ENCODE results near the gene SIPA1L3. TPM values are rescaled to one million over a fixed set of nuclear protein-coding genes. Genes with fewer than 3 reads are reported as not detected.
"Not testable (repeated sequence)": the region's sequence is repeated elsewhere in the genome, so short reads cannot be mapped to it uniquely, and the experiment has no call there.

Gene SIPA1L3
- 10 to 100 TPM in 2 of 3 donors, 1 to 10 TPM in 1; 9.6 to 29.8 (median 28.5) TPM for total RNA-seq

- peaks cover 0 to 8% of the 10 kb centered on the region in 2 donors for H3K4me1 ChIP-seq
- peak within 1 kb of the TSS; percentile 67 to 97 (median 93) for H3K4me3 ChIP-seq
- H3K27ac ChIP-seq, result peak within 1 kb of the TSS; percentile 63 to 75
- no peaks in the 10 kb centered on the region for H3K9me3 ChIP-seq
- peak; percentile 92 to 96 for DNase-seq (ENCODE audit: low spot score in 2 of 2)
- no peaks in the 10 kb centered on the region for H3K36me3 ChIP-seq
- intact Hi-C loops (cut with DNase I; ENCODE audit: low total_unique reads), result no loop called here
- peak in 2 of 3 donors; percentile 38 to 40 for TF ChIP-seq POLR2AphosphoS5 (IDR thresholded peaks at IDR 0.05)
- TF ChIP-seq POLR2A (IDR thresholded peaks at IDR 0.05), result no peak
- no peaks in the 10 kb centered on the region for H3K27me3 ChIP-seq
Measured at GRCh38 chr19:37906869-37907734, at the start of gene SIPA1L3. Gene SIPA1L3, plus strand, starts transcription at chr19:37907208. Its CDS starts 174,358 bp downstream, at chr19:38081566.

DNA sequence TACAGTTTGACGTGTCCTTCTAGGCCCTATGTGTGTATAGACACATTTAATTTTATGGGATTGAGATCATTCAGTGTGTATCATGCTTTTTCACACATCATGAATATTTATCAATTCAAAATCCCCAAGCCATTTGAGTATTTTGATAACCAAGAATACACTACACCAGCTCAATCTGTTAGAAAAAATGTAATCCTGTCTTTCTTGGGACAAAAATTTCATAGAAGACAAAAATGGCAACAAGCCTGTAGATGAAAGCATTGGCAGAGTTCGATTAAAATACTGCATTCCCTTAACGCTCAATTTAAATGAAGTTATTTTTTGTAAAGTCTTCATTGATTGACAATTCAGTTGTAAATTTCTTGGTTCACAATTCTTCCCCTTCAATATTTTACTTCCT lies 42.5 kb upstream of the SIPA1L3 start:
- Histone ChIP-seq H3K27me3 (no peaks in the 10 kb centered on the region), H3K27ac (no peak overlapping the region), H3K9me3 (no peaks in the 10 kb centered on the region), H3K36me3 (no peaks in the 10 kb centered on the region), H3K4me1 (no peaks in the 10 kb centered on the region), H3K4me3 (no peak overlapping the region)
- intact Hi-C loops (cut with DNase I; ENCODE audit: low total_unique reads), result no loop called here
- TF ChIP-seq CTCF (IDR thresholded peaks at IDR 0.05), result no peak
- no peak for TF ChIP-seq POLR2A (IDR thresholded peaks at IDR 0.05)
- no peak for TF ChIP-seq POLR2AphosphoS5 (IDR thresholded peaks at IDR 0.05)
- no peak for DNase-seq (ENCODE audit: low spot score in 2 of 2)

DNA sequence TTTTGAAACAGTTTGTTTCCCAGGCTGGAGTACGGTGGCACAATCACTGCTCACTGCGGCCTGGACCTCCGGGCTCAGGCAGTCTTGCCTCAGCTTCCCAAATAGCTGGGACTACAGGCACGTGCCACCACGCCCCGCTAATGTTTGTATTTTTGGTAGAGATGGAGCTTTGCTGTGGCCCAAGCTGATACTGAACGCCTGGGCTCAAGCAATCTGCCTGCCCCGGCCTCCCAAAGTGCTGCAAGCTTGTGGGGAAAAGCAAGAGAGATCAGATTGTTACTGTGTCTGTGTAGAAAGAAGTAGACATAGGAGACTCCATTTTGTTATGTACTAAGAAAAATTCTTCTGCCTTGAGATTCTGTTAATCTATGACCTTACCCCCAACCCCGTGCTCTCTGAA lies 41.1 kb upstream of the SIPA1L3 start:
- H3K27me3 ChIP-seq; DNase-seq (ENCODE audit: low spot score in 2 of 2); H3K36me3 ChIP-seq; H3K4me1 ChIP-seq; H3K9me3 ChIP-seq; H3K4me3 ChIP-seq; H3K27ac ChIP-seq; intact Hi-C loops (cut with DNase I; ENCODE audit: low total_unique reads): not testable (repeated sequence)

GRCh38 chr19:37867831-37868230 lies 39.2 kb upstream of the SIPA1L3 start:
- Histone ChIP-seq H3K4me3 (no peak overlapping the region), H3K9me3 (no peaks in the 10 kb centered on the region), H3K27ac (no peak overlapping the region), H3K36me3 (no peaks in the 10 kb centered on the region), H3K27me3 (no peaks in the 10 kb centered on the region), H3K4me1 (no peaks in the 10 kb centered on the region)
- intact Hi-C loops (cut with DNase I; ENCODE audit: low total_unique reads), result no loop called here
- no peak for DNase-seq (ENCODE audit: low spot score in 2 of 2)
- TF ChIP-seq POLR2AphosphoS5 (IDR thresholded peaks at IDR 0.05), result no peak

GRCh38 chr19:37869766-37870340 lies 37.2 kb upstream of the SIPA1L3 start:
- no peaks in the 10 kb centered on the region for H3K36me3 ChIP-seq
- no peaks in the 10 kb centered on the region for H3K4me1 ChIP-seq
- no peaks in the 10 kb centered on the region for H3K27me3 ChIP-seq
- H3K9me3 ChIP-seq, result no peaks in the 10 kb centered on the region
- intact Hi-C loops (cut with DNase I; ENCODE audit: low total_unique reads), result no loop called here
- TF ChIP-seq POLR2A (IDR thresholded peaks at IDR 0.05) (no peak), CTCF (IDR thresholded peaks at IDR 0.05) (no peak), POLR2AphosphoS5 (IDR thresholded peaks at IDR 0.05) (no peak)
- no peak for DNase-seq (ENCODE audit: low spot score in 2 of 2)
- no peak overlapping the region for H3K27ac ChIP-seq
- H3K4me3 ChIP-seq, result no peak overlapping the region

- no peaks in the 10 kb centered on the region for H3K36me3 ChIP-seq
- no peak for TF ChIP-seq POLR2AphosphoS5 (IDR thresholded peaks at IDR 0.05)
- TF ChIP-seq POLR2A (IDR thresholded peaks at IDR 0.05), result no peak
- no peak for TF ChIP-seq CTCF (IDR thresholded peaks at IDR 0.05)
- H3K4me1 ChIP-seq, result no peaks in the 10 kb centered on the region
- DNase-seq (ENCODE audit: low spot score in 2 of 2), result no peak
- intact Hi-C loops (cut with DNase I; ENCODE audit: low total_unique reads), result no loop called here
- H3K4me3 ChIP-seq, result no peak overlapping the region
- H3K9me3 ChIP-seq, result no peaks in the 10 kb centered on the region
- H3K27ac ChIP-seq, result no peak overlapping the region
- no peaks in the 10 kb centered on the region for H3K27me3 ChIP-seq
Measured at GRCh38 chr19:37872383-37872782, 34.6 kb upstream of the SIPA1L3 start.

All from breast epithelium (tissue), 4 donors.